HG03060 (cell line): ENCODE data around the gene PTPRN2.
"Not testable (repeated sequence)": the region's sequence is repeated elsewhere in the genome, so short reads cannot be mapped to it uniquely, and the experiment has no call there.

Experiments
- ATAC-seq: cut with Tn5 transposase; IDR thresholded peaks from one replicate; pipeline ENCODE4 v1.9.1; 2021; ENCODE audit warnings: low read depth, moderate number of reproducible peaks; ENCODE audit not compliant: unreplicated experiment

The PTPRN2 gene

GRCh38 chr7:157986051-157986450 is 601.6 kb downstream of the PTPRN2 start:
- no peak for ATAC-seq

- ATAC-seq: no peak
These were observed 602.0 kb downstream of the PTPRN2 start for GRCh38 chr7:157985636-157986035.

GRCh38 chr7:157984423-157985163 is 603.0 kb downstream of the PTPRN2 start:
- ATAC-seq: no peak

GRCh38 chr7:157983502-157984422 is 603.9 kb downstream of the PTPRN2 start:
- ATAC-seq: no peak

- no peak for ATAC-seq
These were observed 605.8 kb downstream of the PTPRN2 start for GRCh38 chr7:157981778-157982177.

GRCh38 chr7:157980774-157981173 is 606.8 kb downstream of the PTPRN2 start:
- no peak for ATAC-seq

- ATAC-seq: not testable (repeated sequence)
These were observed 607.3 kb downstream of the PTPRN2 start for GRCh38 chr7:157980341-157980731.

GRCh38 chr7:157979636-157980340 is 607.8 kb downstream of the PTPRN2 start:
- ATAC-seq: no peak

GRCh38 chr7:157978766-157979165 is 608.9 kb downstream of the PTPRN2 start:
- ATAC-seq: no peak

GRCh38 chr7:157977717-157978496 is 609.7 kb downstream of the PTPRN2 start:
- no peak for ATAC-seq

GRCh38 chr7:157977306-157977705 is 610.3 kb downstream of the PTPRN2 start:
- no peak for ATAC-seq

- no peak for ATAC-seq
These were observed 611.2 kb downstream of the PTPRN2 start for GRCh38 chr7:157976406-157976805.

- ATAC-seq: no peak
These were observed 611.9 kb downstream of the PTPRN2 start for GRCh38 chr7:157975401-157976372.

GRCh38 chr7:157974678-157975230 is 612.9 kb downstream of the PTPRN2 start:
- no peak for ATAC-seq

- ATAC-seq: no peak
These were observed 613.5 kb downstream of the PTPRN2 start for GRCh38 chr7:157973971-157974677.

GRCh38 chr7:157972914-157973313 is 614.7 kb downstream of the PTPRN2 start:
- no peak for ATAC-seq

GRCh38 chr7:157971501-157971900 is 616.1 kb downstream of the PTPRN2 start:
- no peak for ATAC-seq

- no peak for ATAC-seq
These were observed 616.9 kb downstream of the PTPRN2 start for GRCh38 chr7:157970744-157971143.
